Trophoblast cell (in vitro differentiated cells and primary cell): ENCODE data around the gene PRKD1.

Experiments used
- DNase-seq, 2 donors: peaks; one replicate each; pipeline ENCODE4 v3.0.0-alpha.2; 2016
- H2AFZ ChIP-seq: 2 replicates; pipeline ENCODE4 v1.6.1; 2013; ENCODE audit warnings: low read length, moderate library complexity, mild to moderate bottlenecking; ENCODE audit not compliant: insufficient read depth, poor library complexity
- H2AK5ac ChIP-seq: 2 replicates; pipeline ENCODE4 v1.6.1; 2013; ENCODE audit warnings: mild to moderate bottlenecking, low read length
- H2BK120ac ChIP-seq: 2 replicates; pipeline ENCODE4 v1.6.1; 2013; ENCODE audit warnings: low read length, mild to moderate bottlenecking, moderate library complexity; ENCODE audit not compliant: insufficient read depth, poor library complexity
- H2BK12ac ChIP-seq: 2 replicates; pipeline ENCODE4 v1.6.1; 2013; ENCODE audit warnings: mild to moderate bottlenecking, low read length, moderate library complexity
- H2BK5ac ChIP-seq: 2 replicates; pipeline ENCODE4 v1.6.1; 2013; ENCODE audit warnings: low read length, low read depth, moderate library complexity, mild to moderate bottlenecking; ENCODE audit not compliant: poor library complexity
- H3K14ac ChIP-seq: 2 replicates; pipeline ENCODE4 v1.6.1; 2013; ENCODE audit warnings: mild to moderate bottlenecking, low read length
- H3K18ac ChIP-seq: 2 replicates; pipeline ENCODE4 v1.6.1; 2013; ENCODE audit warnings: mild to moderate bottlenecking, low read length
- H3K23ac ChIP-seq: 2 replicates; pipeline ENCODE4 v1.6.1; 2013; ENCODE audit warnings: low read length
- H3K27ac ChIP-seq: 2 replicates; pipeline ENCODE4 v1.5.1; 2013; ENCODE audit warnings: low read depth, mild to moderate bottlenecking, inconsistent platforms, low read length, moderate library complexity
- H3K27me3 ChIP-seq: 2 replicates; pipeline ENCODE4 v1.6.1; 2013; ENCODE audit warnings: inconsistent platforms, mild to moderate bottlenecking, low read length, moderate library complexity; ENCODE audit not compliant: insufficient read depth
- H3K36me3 ChIP-seq, 2 experiments: 1 replicate in 1 of 2; 2 replicates in 1 of 2; pipeline ENCODE4 v1.6.1; 2013; ENCODE audit warnings: low read length in 2 of 2, mild to moderate bottlenecking in 2 of 2, moderate library complexity in 1 of 2; ENCODE audit not compliant: insufficient read depth in 2 of 2, control insufficient read depth in 1 of 2
- H3K4ac ChIP-seq: 2 replicates; pipeline ENCODE4 v1.6.1; 2013; ENCODE audit warnings: low read depth, mild to moderate bottlenecking, low read length, moderate library complexity
- H3K4me1 ChIP-seq, 2 experiments: 1 replicate in 1 of 2; 2 replicates in 1 of 2; pipeline ENCODE4 v1.6.1; 2013; ENCODE audit warnings: low read length in 2 of 2, mild to moderate bottlenecking in 2 of 2, moderate library complexity in 1 of 2; ENCODE audit not compliant: insufficient read depth in 2 of 2, control insufficient read depth in 1 of 2
- H3K4me2 ChIP-seq: 2 replicates; pipeline ENCODE4 v1.6.1; 2013; ENCODE audit warnings: inconsistent platforms, mild to moderate bottlenecking, low read length, moderate library complexity
- H3K4me3 ChIP-seq: 2 replicates; pipeline ENCODE4 v1.5.1; 2013; ENCODE audit warnings: mild to moderate bottlenecking, low read depth, low read length, inconsistent platforms
- H3K79me1 ChIP-seq: one replicate; pipeline ENCODE4 v1.6.1; 2013; ENCODE audit warnings: low read length
- H3K79me2 ChIP-seq: 2 replicates; pipeline ENCODE4 v1.6.1; 2013; ENCODE audit warnings: low read length, mild to moderate bottlenecking; ENCODE audit not compliant: control insufficient read depth, insufficient read depth, poor library complexity
- H3K9ac ChIP-seq: 2 replicates; pipeline ENCODE4 v1.6.1; 2013; ENCODE audit warnings: mild to moderate bottlenecking, low read length
- H3K9me3 ChIP-seq: 2 replicates; pipeline ENCODE4 v1.6.1; 2013; ENCODE audit warnings: low read depth, mild to moderate bottlenecking, control low read depth, inconsistent platforms, low read length; ENCODE audit not compliant: insufficient read depth
- H4K12ac ChIP-seq: 2 replicates; pipeline ENCODE4 v1.6.1; 2013; ENCODE audit warnings: low read depth, mild to moderate bottlenecking, low read length, moderate library complexity
- H4K8ac ChIP-seq: 2 replicates; pipeline ENCODE4 v1.6.1; 2013; ENCODE audit warnings: low read depth, mild to moderate bottlenecking, low read length, moderate library complexity
- H4K91ac ChIP-seq: one replicate; pipeline ENCODE4 v1.6.1; 2013; ENCODE audit warnings: low read depth, mild to moderate bottlenecking, low read length, moderate library complexity
- WGBS: extraction: QIAGEN DNeasy Blood & Tissue Kit; methylation state at CpG from one replicate; pipeline ENCODE4 v1.1.7; 2013; ENCODE audit warnings: missing lambda C conversion rate; ENCODE audit not compliant: insufficient read length, insufficient coverage; ENCODE audit errors: extremely low coverage; 5-methylcytosine and 5-hydroxymethylcytosine counted together

Gene PRKD1

GRCh38 chr14:29630566-29631160, 297.0 kb downstream of the PRKD1 start:
- H4K91ac ChIP-seq = no peak overlapping the region
- no peak overlapping the region for H2AFZ ChIP-seq
- no peak overlapping the region for H3K4me3 ChIP-seq
- no peak for DNase-seq
- no peak overlapping the region for H2BK5ac ChIP-seq
- H3K9ac ChIP-seq = no peak overlapping the region
- no peaks in the 10 kb centered on the region for H3K36me3 ChIP-seq
- no peaks in the 10 kb centered on the region for H3K4me1 ChIP-seq
- no peak overlapping the region for H3K27ac ChIP-seq
- no peak overlapping the region for H3K14ac ChIP-seq
- H3K79me1 ChIP-seq = no peaks in the 10 kb centered on the region
- H3K23ac ChIP-seq = no peak overlapping the region
- no peak overlapping the region for H4K8ac ChIP-seq
- no peaks in the 10 kb centered on the region for H3K79me2 ChIP-seq
- H3K9me3 ChIP-seq = peaks cover 2% of the 10 kb centered on the region
- H2AK5ac ChIP-seq = no peak overlapping the region
- H4K12ac ChIP-seq = no peak overlapping the region
- H2BK120ac ChIP-seq = no peak overlapping the region
- no peak overlapping the region for H2BK12ac ChIP-seq
- no CpG with 5 or more reads among the region's 5 CpGs for WGBS
- no peak overlapping the region for H3K4ac ChIP-seq
- H3K18ac ChIP-seq = no peak overlapping the region
- no peaks in the 10 kb centered on the region for H3K27me3 ChIP-seq
- H3K4me2 ChIP-seq = no peak overlapping the region

- H3K23ac ChIP-seq = no peak overlapping the region
- no peak overlapping the region for H3K4me3 ChIP-seq
- H3K4me1 ChIP-seq = no peaks in the 10 kb centered on the region
- no peak for DNase-seq
- H4K91ac ChIP-seq = no peak overlapping the region
- no peaks in the 10 kb centered on the region for H3K36me3 ChIP-seq
- H2AK5ac ChIP-seq = no peak overlapping the region
- no peaks in the 10 kb centered on the region for H3K27me3 ChIP-seq
- no peak overlapping the region for H3K18ac ChIP-seq
- H2BK120ac ChIP-seq = no peak overlapping the region
- no peak overlapping the region for H3K14ac ChIP-seq
- H2BK5ac ChIP-seq = no peak overlapping the region
- H3K79me1 ChIP-seq = no peaks in the 10 kb centered on the region
- H3K79me2 ChIP-seq = no peaks in the 10 kb centered on the region
- H3K4me2 ChIP-seq = no peak overlapping the region
- no peak overlapping the region for H4K12ac ChIP-seq
- no peak overlapping the region for H3K4ac ChIP-seq
- no peak overlapping the region for H2BK12ac ChIP-seq
- no peak overlapping the region for H3K27ac ChIP-seq
- H3K9me3 ChIP-seq = peaks cover 2% of the 10 kb centered on the region
- no peak overlapping the region for H4K8ac ChIP-seq
- H2AFZ ChIP-seq = no peak overlapping the region
- H3K9ac ChIP-seq = no peak overlapping the region
Measured at GRCh38 chr14:29629839-29630238, 297.8 kb downstream of the PRKD1 start.

GRCh38 chr14:29627137-29627536, 300.5 kb downstream of the PRKD1 start:
- peaks cover 2% of the 10 kb centered on the region for H3K9me3 ChIP-seq
- H2BK12ac ChIP-seq = no peak overlapping the region
- H3K79me2 ChIP-seq = no peaks in the 10 kb centered on the region
- H3K4me1 ChIP-seq = no peaks in the 10 kb centered on the region
- DNase-seq = no peak
- H4K91ac ChIP-seq = no peak overlapping the region
- H4K12ac ChIP-seq = no peak overlapping the region
- WGBS = no CpG with 5 or more reads among the region's 3 CpGs
- H3K14ac ChIP-seq = no peak overlapping the region
- no peak overlapping the region for H2AK5ac ChIP-seq
- no peaks in the 10 kb centered on the region for H3K27me3 ChIP-seq
- H3K4me2 ChIP-seq = no peak overlapping the region
- H3K79me1 ChIP-seq = no peaks in the 10 kb centered on the region
- H2BK5ac ChIP-seq = no peak overlapping the region
- H3K27ac ChIP-seq = no peak overlapping the region
- no peak overlapping the region for H3K23ac ChIP-seq
- no peak overlapping the region for H2BK120ac ChIP-seq
- no peak overlapping the region for H3K4ac ChIP-seq
- no peak overlapping the region for H3K18ac ChIP-seq
- no peak overlapping the region for H3K9ac ChIP-seq
- no peaks in the 10 kb centered on the region for H3K36me3 ChIP-seq
- H3K4me3 ChIP-seq = no peak overlapping the region
- no peak overlapping the region for H4K8ac ChIP-seq
- H2AFZ ChIP-seq = no peak overlapping the region

- Histone ChIP-seq H3K9ac (no peak overlapping the region), H4K12ac (no peak overlapping the region), H4K91ac (no peak overlapping the region), H3K18ac (no peak overlapping the region), H3K36me3 (no peaks in the 10 kb centered on the region), H3K23ac (no peak overlapping the region), H4K8ac (no peak overlapping the region), H2BK12ac (no peak overlapping the region), H2BK120ac (no peak overlapping the region), H3K4ac (no peak overlapping the region), H3K9me3 (no peaks in the 10 kb centered on the region), H3K27ac (no peak overlapping the region), H3K79me1 (no peaks in the 10 kb centered on the region), H3K27me3 (no peaks in the 10 kb centered on the region), H2BK5ac (no peak overlapping the region), H3K4me3 (no peak overlapping the region), H3K4me2 (no peak overlapping the region), H3K4me1 (no peaks in the 10 kb centered on the region), H3K79me2 (no peaks in the 10 kb centered on the region), H2AFZ (no peak overlapping the region), H2AK5ac (no peak overlapping the region), H3K14ac (no peak overlapping the region)
- no peak for DNase-seq
- WGBS = no CpG with 5 or more reads among the region's 4 CpGs
Measured at GRCh38 chr14:29618323-29619067, 309.2 kb downstream of the PRKD1 start.
